Measurements from ENCODE around the gene A2M.

A2M gene

GRCh38 chr12:9033265-9033887 lies 82.3 kb downstream of the A2M start:
- DNase-seq: no peak

GRCh38 chr12:9032202-9032964 lies 83.3 kb downstream of the A2M start:
- DNase-seq: no peak

- no peak for DNase-seq
Observed at GRCh38 chr12:9030776-9031175, 84.9 kb downstream of the A2M start.

- no peak for DNase-seq
Observed at GRCh38 chr12:9027161-9028059, 88.3 kb downstream of the A2M start.

GRCh38 chr12:9024512-9024911 lies 91.2 kb downstream of the A2M start:
- DNase-seq: no peak

GRCh38 chr12:9022592-9022991 lies 93.1 kb downstream of the A2M start:
- no peak for DNase-seq
